Parathyroid adenoma (tissue), 2 donors: ENCODE measurements around the gene ADISSP.

Source experiments
- H2AFZ ChIP-seq: fragments of 300-600 bp; sonication (generic); one replicate; pipeline ENCODE4 v1.7.0; 2017; ENCODE audit warnings: antibody characterized with exemption, mild to moderate bottlenecking
- H3K27ac ChIP-seq: fragments of 300-600 bp; sonication (generic); one replicate; pipeline ENCODE4 v1.7.0; 2017
- H3K27me3 ChIP-seq: fragments of 300-600 bp; sonication (generic); one replicate; pipeline ENCODE4 v1.7.0; 2017; ENCODE audit warnings: low read length; ENCODE audit not compliant: control insufficient read depth, insufficient read depth
- H3K36me3 ChIP-seq: fragments of 300-600 bp; sonication (generic); one replicate; pipeline ENCODE4 v1.7.0; 2017; ENCODE audit warnings: low read length; ENCODE audit not compliant: control insufficient read depth, insufficient read depth
- H3K4me1 ChIP-seq: fragments of 300-600 bp; sonication (generic); one replicate; pipeline ENCODE4 v1.7.0; 2017; ENCODE audit warnings: control low read depth
- H3K4me2 ChIP-seq: fragments of 300-600 bp; sonication (generic); one replicate; pipeline ENCODE4 v1.7.0; 2017; ENCODE audit warnings: low read length
- H3K4me3 ChIP-seq: fragments of 300-600 bp; sonication (generic); one replicate; pipeline ENCODE4 v1.7.0; 2017; ENCODE audit warnings: low read depth, low read length
- H3K79me2 ChIP-seq: fragments of 300-600 bp; sonication (generic); one replicate; pipeline ENCODE4 v1.7.0; 2017; ENCODE audit warnings: control low read depth
- H3K9ac ChIP-seq: fragments of 300-600 bp; sonication (generic); one replicate; pipeline ENCODE4 v1.7.0; 2017; ENCODE audit warnings: mild to moderate bottlenecking
- H3K9me3 ChIP-seq: fragments of 300-600 bp; sonication (generic); one replicate; pipeline ENCODE4 v1.7.0; 2017; ENCODE audit warnings: low read length; ENCODE audit not compliant: control insufficient read depth
- CTCF ChIP-seq: fragments of 300-600 bp; sonication (generic); IDR thresholded peaks from one replicate; pipeline ENCODE4 v1.7.0; 2017; ENCODE audit warnings: antibody characterized with exemption, mild to moderate bottlenecking
- donor health status: primary hyperparathyroidism.

Gene ADISSP

GRCh38 chr20:3706774-3707507 is 60.6 kb downstream of the ADISSP start:
- TF ChIP-seq CTCF: no peak

GRCh38 chr20:3705970-3706739 is 61.4 kb downstream of the ADISSP start:
- no peak overlapping the region for H3K4me3 ChIP-seq
- no peaks in the 10 kb centered on the region for H3K4me1 ChIP-seq
- H3K79me2 ChIP-seq: no peaks in the 10 kb centered on the region
- no peaks in the 10 kb centered on the region for H3K9me3 ChIP-seq
- H3K4me2 ChIP-seq: no peak overlapping the region
- no peaks in the 10 kb centered on the region for H3K27me3 ChIP-seq
- no peaks in the 10 kb centered on the region for H3K36me3 ChIP-seq
- H3K9ac ChIP-seq: no peak overlapping the region
- H2AFZ ChIP-seq: no peak overlapping the region
- no peak overlapping the region for H3K27ac ChIP-seq
- TF ChIP-seq CTCF: no peak

More at GRCh38 chr20:3706774-3707507, 60.6 kb downstream of the ADISSP start:
- H3K27ac ChIP-seq: no peak overlapping the region
- H3K36me3 ChIP-seq: no peaks in the 10 kb centered on the region
- no peaks in the 10 kb centered on the region for H3K4me1 ChIP-seq
- H3K4me2 ChIP-seq: no peak overlapping the region
- H3K27me3 ChIP-seq: no peaks in the 10 kb centered on the region
- H3K4me3 ChIP-seq: no peak overlapping the region
- no peak overlapping the region for H2AFZ ChIP-seq
- no peaks in the 10 kb centered on the region for H3K9me3 ChIP-seq
- H3K79me2 ChIP-seq: no peaks in the 10 kb centered on the region
- H3K9ac ChIP-seq: no peak overlapping the region

- Histone ChIP-seq H3K9me3 (no peaks in the 10 kb centered on the region), H3K36me3 (no peaks in the 10 kb centered on the region), H3K27me3 (no peaks in the 10 kb centered on the region), H3K27ac (no peak overlapping the region), H3K79me2 (no peaks in the 10 kb centered on the region), H3K4me2 (no peak overlapping the region), H2AFZ (no peak overlapping the region), H3K4me1 (no peaks in the 10 kb centered on the region), H3K4me3 (no peak overlapping the region), H3K9ac (no peak overlapping the region)
- TF ChIP-seq CTCF: no peak
These were observed 62.0 kb downstream of the ADISSP start for GRCh38 chr20:3705491-3705969.

GRCh38 chr20:3704087-3704486 is 63.5 kb downstream of the ADISSP start:
- Histone ChIP-seq H3K79me2 (no peaks in the 10 kb centered on the region), H3K4me2 (no peak overlapping the region), H3K4me3 (no peak overlapping the region), H3K36me3 (no peaks in the 10 kb centered on the region), H2AFZ (no peak overlapping the region), H3K4me1 (no peaks in the 10 kb centered on the region), H3K27ac (no peak overlapping the region), H3K9ac (no peak overlapping the region), H3K27me3 (no peaks in the 10 kb centered on the region), H3K9me3 (no peaks in the 10 kb centered on the region)
- no peak for TF ChIP-seq CTCF
